PC-9 (cell line): ENCODE results near the gene CFAP54.

Source experiments
- CTCF ChIP-seq: fragments of 200-600 bp; sonication (generic); conservative IDR thresholded peaks from 2 replicates; pipeline ENCODE4 v1.6.1; 2017; ENCODE audit warnings: mixed run types, antibody characterized with exemption, mild to moderate bottlenecking, moderate library complexity
- EZH2 ChIP-seq: fragments of 200-600 bp; sonication (generic); IDR thresholded peaks from 2 replicates; pipeline ENCODE4 v1.8.0; 2017; ENCODE audit warnings: antibody characterized with exemption, low read depth

DNA sequence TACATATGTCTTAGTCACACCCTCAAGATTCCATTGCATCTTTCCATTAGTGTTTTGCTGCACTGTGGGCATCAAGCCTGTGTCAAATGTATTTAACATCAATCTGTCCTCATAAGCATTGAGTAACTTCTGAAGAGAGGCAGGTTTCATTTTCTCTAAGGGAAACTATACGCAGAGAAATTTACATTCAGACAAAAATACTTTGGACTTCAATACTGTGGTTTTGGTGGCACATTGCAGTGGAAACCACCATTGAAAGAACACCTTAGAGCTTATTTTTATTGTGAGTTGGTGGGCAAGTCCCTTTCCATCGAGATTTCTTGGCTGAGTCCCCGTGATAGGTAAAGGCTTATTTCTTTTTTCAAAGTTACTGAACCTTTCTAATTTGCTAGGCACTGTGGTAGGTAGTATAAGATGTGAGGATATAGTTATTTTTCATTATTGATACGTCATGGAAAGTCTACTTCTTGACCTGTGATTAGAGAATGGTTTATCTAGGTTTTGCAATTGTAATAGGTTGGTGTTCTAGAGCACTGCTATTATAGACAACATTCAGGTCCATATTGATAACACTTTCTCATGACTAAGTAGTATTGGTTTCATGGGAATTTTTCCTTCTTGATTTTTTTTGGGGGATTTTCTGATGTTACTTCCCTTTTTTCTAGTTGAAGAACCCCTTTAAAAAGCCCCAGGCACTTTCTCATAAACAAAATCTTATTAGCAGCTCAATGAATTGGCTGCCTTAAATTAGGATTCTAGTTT lies 81.9 kb downstream of the CFAP54 start:
- TF ChIP-seq CTCF (no peak), EZH2 (no peak)
